ENCODE measurements around the gene PIK3R3.

- TF ChIP-seq, protein P1, sequence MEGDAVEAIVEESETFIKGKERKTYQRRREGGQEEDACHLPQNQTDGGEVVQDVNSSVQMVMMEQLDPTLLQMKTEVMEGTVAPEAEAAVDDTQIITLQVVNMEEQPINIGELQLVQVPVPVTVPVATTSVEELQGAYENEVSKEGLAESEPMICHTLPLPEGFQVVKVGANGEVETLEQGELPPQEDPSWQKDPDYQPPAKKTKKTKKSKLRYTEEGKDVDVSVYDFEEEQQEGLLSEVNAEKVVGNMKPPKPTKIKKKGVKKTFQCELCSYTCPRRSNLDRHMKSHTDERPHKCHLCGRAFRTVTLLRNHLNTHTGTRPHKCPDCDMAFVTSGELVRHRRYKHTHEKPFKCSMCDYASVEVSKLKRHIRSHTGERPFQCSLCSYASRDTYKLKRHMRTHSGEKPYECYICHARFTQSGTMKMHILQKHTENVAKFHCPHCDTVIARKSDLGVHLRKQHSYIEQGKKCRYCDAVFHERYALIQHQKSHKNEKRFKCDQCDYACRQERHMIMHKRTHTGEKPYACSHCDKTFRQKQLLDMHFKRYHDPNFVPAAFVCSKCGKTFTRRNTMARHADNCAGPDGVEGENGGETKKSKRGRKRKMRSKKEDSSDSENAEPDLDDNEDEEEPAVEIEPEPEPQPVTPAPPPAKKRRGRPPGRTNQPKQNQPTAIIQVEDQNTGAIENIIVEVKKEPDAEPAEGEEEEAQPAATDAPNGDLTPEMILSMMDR (IDR thresholded peaks at IDR 0.05) = no peak
- no peak for TF ChIP-seq POLR2A (IDR thresholded peaks at IDR 0.05)
These were observed 126.8 kb downstream of the PIK3R3 start for GRCh38 chr1:46005594-46005993.
